HG02870 (cell line): ENCODE results near the gene SIAE.

ENCODE experiments used
- ATAC-seq: cut with Tn5 transposase; IDR thresholded peaks from one replicate; pipeline ENCODE4 v1.9.1; 2021; ENCODE audit warnings: mild to moderate bottlenecking, moderate library complexity; ENCODE audit not compliant: unreplicated experiment

Gene SIAE, protein sequence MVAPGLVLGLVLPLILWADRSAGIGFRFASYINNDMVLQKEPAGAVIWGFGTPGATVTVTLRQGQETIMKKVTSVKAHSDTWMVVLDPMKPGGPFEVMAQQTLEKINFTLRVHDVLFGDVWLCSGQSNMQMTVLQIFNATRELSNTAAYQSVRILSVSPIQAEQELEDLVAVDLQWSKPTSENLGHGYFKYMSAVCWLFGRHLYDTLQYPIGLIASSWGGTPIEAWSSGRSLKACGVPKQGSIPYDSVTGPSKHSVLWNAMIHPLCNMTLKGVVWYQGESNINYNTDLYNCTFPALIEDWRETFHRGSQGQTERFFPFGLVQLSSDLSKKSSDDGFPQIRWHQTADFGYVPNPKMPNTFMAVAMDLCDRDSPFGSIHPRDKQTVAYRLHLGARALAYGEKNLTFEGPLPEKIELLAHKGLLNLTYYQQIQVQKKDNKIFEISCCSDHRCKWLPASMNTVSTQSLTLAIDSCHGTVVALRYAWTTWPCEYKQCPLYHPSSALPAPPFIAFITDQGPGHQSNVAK

DNA sequence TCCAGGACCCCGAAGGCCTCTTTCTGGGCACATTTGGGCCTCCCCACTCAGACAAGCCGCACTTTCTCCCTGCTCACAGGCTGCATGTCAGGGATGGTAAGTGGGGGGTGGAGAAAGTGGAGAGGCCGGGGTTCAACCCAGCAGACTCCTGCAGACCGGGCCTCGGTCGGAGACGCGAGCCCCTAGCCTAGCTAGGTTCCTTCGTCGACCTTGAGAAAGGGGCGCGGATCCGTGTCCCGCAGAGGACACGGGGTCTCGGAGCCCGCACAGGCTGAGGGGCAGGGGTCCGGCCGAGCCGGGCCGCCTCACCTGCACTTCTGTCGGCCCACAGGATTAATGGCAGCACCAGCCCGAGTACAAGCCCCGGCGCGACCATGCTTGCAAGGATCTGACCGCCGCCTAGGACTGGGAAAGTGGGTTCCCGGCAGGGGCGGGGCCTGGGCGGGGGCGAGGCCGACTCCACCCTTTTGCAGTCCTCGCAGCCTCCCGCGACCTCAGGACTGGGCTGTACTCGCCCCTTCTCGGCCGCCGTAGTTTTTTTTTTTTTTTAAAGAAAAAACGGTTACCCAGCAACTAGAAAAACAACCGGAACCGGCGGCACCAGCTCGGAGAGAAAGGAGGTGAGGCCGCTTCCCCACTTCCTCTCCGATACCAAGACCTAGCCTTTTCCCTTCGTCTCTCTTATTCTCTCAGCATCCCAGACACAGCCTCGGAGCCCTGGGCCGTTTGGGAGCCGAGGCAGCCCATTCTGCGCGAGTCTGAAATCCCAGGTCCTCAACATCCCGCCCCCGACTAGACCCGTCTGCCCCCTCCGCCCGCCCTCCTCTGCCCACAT lies at the start of gene SIAE, which contains the start of gene SPA17:
Gene SIAE (minus strand): TSS at position 407 of the 835 bp plus-strand sequence. CDS start 31 bp downstream, at position 376.
Gene SPA17 (plus strand): TSS at position 572 of the 835 bp plus-strand sequence. CDS start 1,361 bp downstream, outside the sequence.
- peak; percentile 85 for ATAC-seq

DNA sequence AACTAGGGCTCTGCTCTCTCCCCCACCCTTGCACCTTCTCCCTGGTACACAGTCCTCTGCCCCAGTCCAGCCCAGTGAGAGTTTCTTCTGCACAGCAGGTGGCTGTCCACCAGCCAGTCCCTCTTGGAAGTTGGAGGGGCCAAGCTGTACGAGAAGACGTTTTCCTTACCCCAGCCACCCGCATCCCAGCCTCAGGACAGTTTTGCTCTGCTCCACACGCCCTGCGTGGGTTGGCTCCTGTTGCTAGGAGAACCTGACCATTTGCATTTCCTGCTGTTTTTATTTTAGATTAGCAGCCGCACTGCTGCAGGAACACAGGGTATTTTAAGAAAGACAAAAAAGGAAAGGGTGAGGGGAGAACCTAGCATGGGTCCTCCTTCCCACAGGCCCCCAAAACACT lies 48.6 kb upstream of the SIAE start:
- no peak for ATAC-seq

DNA sequence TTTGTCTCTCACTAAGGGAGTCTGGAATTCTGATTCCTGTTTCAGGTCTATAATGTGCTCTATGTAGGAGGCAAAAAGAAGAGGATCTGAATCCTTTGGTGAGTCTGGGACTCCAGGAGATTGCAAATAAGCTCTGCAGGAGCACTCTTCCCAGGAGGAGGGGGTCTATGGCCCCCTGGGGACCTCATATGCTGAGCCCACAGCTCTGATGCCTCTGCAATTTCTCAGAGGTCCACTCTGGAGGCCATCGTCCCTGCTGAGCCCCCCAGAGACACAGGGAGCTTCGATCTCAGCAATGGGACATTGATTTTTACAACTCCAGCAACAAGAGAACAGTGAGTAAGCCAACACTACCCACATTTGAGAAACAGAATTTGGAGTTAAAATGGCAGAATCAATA lies 46.0 kb upstream of the SIAE start:
- ATAC-seq: no peak

DNA sequence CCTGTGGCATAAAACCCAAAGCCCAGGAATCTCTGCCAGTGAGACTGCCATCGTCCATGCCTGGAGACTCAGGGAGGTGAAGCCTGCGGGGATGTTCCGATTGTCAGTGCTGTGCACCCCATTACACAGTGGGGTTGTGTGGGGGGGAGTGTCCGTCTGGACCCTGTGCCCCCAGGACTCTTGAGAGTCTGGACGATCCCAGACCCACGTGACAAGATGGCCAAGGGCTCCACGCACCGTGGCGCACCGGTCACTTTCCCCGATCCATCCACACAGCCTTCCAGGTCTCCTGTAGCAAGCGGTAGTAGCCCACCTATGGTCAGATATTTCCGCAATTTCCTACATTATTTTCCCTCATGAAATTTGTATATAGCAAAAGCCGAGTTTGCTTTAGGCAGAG lies 45.3 kb upstream of the SIAE start:
- ATAC-seq: no peak

GRCh38 chr11:124717786-124718651 lies 44.5 kb upstream of the SIAE start:
- ATAC-seq: no peak

DNA sequence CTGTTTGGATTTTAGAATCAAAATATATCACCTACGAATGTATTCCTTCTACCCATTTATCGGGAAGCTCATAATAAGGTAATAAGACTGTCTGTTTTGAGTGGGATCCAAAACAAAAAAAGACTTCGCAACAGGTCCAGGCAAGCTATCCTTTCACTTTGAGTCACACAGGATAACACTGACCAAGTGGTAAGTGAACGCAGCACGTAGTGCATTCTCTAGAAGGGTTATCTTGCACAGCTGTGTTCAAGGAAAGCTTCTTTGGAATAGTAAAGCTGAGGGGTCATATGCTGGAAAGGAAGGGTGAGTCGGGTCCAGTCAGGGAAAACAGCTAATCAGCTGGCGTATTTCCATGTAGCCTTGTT lies 43.9 kb upstream of the SIAE start:
- ATAC-seq: peak; percentile 60

DNA sequence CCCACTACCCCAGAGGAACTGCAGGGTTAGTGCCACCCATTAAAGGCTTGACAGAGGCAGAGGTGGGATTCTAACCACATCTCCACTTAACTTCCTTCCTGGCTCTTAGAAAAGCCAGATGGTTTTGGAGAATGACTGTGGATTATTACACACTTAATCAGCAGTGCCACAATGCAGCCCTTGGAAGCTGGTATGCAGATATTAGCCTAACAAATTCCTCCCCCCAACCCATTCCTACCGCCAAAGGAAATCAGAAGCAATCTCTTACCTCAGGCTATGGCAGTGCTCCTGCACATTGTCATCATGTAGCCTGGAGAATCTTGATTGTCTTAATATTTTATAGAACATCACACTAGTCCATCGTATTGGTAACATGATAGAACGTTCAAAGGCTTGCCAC lies 43.1 kb upstream of the SIAE start:
- ATAC-seq: no peak

DNA sequence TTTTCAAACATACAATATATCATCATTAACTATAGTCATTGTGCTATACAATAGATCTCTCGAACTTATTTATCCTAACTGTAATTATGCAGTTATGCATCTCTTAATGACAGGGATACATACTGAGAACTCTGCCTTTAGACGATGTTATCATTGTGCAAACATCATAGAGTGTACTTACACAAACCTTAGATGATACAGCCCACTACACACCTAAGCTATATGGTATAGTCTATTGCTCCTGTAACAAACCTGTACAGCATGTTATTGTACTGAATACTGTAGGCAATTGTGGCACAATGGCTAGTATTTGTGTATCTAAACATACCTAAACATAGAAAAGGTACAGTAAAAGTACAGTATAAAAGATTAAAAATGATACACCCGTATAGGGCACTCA lies 38.9 kb upstream of the SIAE start:
- no peak for ATAC-seq

GRCh38 chr11:124707829-124708228 lies 34.3 kb upstream of the SIAE start:
- no peak for ATAC-seq

GRCh38 chr11:124700028-124700427 lies 26.5 kb upstream of the SIAE start:
- ATAC-seq: no peak

- no peak for ATAC-seq
These were observed 26.0 kb upstream of the SIAE start for GRCh38 chr11:124699547-124699946.

DNA sequence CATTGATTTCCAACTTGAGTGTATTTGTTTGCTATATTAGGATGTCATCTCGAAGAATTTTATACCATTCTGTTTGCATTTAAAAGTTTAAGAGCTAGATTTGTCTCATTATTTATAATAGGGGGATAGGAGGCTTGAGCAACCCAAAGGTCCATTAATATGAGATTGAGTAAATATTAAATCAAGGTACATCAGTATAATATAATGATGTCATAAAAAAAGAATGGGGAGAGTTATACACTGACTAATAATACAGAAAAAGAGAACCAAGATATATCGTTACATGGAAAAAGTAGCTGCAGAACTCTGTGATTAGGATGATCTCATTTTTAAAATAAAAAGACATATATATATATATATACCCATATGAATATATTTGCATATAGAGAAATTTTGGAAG lies 19.6 kb upstream of the SIAE start:
- ATAC-seq: no peak

DNA sequence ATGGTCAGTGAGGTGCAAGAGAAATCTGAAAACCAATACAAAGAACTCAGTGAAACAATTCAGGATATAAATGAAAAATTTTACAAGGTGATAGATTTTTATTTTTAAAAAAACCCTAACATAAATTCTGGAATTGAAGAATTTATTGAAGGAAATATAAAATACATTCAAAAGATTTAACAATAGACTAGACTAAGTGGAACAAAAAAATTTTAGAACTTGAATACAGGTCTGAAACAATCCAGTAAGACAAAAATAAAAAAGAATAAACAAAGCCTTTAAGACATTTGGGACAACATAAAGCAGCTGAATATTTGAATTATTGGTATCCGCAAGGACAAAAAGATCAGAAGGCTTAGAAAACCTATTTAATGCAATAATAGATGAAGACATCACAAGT lies 8.9 kb upstream of the SIAE start:
- ATAC-seq: no peak

DNA sequence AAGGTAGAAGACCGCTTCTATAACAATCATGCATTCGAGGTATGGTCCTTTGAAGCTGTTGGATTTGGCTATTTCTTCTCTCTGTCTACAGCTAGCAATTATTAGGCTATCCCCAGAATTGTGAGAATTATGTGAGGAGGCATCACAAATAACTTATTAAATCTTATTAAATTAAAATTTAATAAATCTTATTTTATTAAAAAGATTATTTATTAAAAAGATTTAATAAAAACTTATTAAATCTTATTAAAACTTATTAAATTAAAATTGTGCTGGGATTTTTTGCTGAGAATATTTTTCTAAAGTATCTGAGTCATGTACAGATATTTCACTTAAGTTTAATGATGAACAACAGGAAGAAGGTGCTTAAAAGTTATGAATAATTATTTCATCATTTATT lies 7.9 kb upstream of the SIAE start:
- no peak for ATAC-seq

DNA sequence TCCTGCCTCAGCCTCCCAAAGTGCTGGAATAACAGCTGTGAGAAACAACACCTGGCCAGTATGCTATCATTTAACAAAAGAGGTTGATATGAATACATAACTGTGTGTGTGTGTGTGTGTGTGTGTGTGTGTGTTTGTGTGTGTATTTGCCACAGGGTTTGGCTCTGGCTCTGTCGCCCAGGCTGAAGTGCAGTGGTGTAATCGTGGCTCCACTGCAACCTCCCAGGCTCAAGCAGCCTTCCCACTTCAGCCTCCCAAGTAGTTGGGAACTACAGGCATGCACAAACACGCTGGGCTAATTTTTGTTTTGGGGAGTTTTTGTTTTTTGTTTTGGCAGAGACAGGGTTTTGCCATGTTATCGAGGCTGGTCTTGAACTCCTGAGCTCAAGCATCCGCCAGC lies 4.9 kb upstream of the SIAE start:
- no peak for ATAC-seq

GRCh38 chr11:124676386-124676785 lies 2.8 kb upstream of the SIAE start:
- no peak for ATAC-seq

DNA sequence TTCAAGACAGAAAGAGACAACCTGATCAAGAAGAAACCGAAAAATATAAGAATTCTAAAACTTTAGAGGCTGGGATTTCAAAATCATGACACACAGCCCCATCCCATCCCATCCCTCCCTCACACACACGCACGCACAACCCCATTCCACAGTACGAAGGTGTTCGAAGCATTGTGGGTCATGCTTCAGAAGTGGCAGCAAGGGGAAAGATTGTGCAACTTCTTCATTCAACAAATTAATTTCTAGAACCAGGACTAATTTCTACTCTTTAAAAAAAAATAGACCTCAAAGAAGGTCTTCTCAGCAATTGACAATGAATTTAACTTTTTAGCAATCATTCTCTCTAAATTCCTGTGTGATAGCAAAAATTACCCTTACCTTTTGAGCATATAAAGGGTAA lies 1.0 kb upstream of the SIAE start:
- no peak for ATAC-seq

DNA sequence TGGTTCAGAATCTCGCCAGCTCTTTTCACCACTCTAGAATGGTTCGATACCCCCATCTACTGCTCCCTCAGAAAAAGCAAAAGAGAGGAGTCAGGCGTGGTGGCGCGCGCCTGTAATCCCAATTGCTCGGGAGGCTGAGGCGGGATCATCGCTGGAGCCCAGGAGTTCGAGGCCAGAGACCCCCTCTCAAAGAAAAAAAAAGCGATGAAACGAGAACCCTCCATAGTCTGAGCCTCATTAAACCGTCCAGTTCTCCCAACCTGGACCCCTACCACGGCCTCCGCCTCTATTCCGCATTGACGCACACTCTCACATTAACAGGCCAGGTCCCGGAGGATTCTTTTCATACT lies 604 bp upstream of the SIAE start:
- no peak for ATAC-seq

- no peak for ATAC-seq
These were observed 863 bp downstream of the SIAE start for GRCh38 chr11:124672536-124673215.

- no peak for ATAC-seq
These were observed 2.8 kb downstream of the SIAE start for GRCh38 chr11:124670732-124671131.
